ENCODE measurements around the gene GAA.

- TF ChIP-seq CTCF (IDR thresholded peaks at IDR 0.05), result no peak
- TF ChIP-seq POLR2A (IDR thresholded peaks at IDR 0.05), result no peak
Observed at GRCh38 chr17:80091376-80091775, 10.0 kb upstream of the GAA start.
